GM23338 (cell line): ENCODE data around the gene SGSM1.

Experiments used
- EZH2 ChIP-seq: fragments of 200-600 bp; sonication (generic); IDR thresholded peaks from one replicate; pipeline ENCODE4 v1.8.0; 2017; ENCODE audit warnings: antibody characterized with exemption, mild to moderate bottlenecking, low read depth; ENCODE audit not compliant: unreplicated experiment
- EZH2phosphoT487 ChIP-seq: fragments of 200-600 bp; sonication (generic); IDR thresholded peaks from one replicate; pipeline ENCODE4 v1.8.1; 2018; ENCODE audit warnings: antibody characterized with exemption; ENCODE audit not compliant: unreplicated experiment
- NANOG ChIP-seq: IDR thresholded peaks from 2 replicates; pipeline ENCODE4 v1.6.1; 2016; ENCODE audit warnings: antibody characterized with exemption, borderline replicate concordance
- POLR2AphosphoS5 ChIP-seq: IDR thresholded peaks from 2 replicates; pipeline ENCODE4 v1.6.1; 2016; ENCODE audit warnings: antibody characterized with exemption, low read depth
- REST ChIP-seq: IDR thresholded peaks from one replicate; pipeline ENCODE4 v1.6.1; 2018; ENCODE audit warnings: antibody characterized with exemption; ENCODE audit not compliant: unreplicated experiment
- ZNF331 ChIP-seq: fragments of 250-450 bp; sonication (Bioruptor Pico); IDR thresholded peaks from 2 replicates; pipeline ENCODE4 v1.5.0; 2020; ENCODE audit warnings: low read depth, mild to moderate bottlenecking, moderate library complexity
- TF ChIP-seq, protein P1 (sequence below), 2 experiments: fragments of 200-600 bp in 1 of 2; sonication (generic) in 1 of 2; conservative IDR thresholded peaks; 2 replicates each; pipeline versions ENCODE4 v1.5.1 to v1.6.1; 2016 to 2017; ENCODE audit warnings: antibody characterized with exemption in 2 of 2, low read depth in 2 of 2, mild to moderate bottlenecking in 2 of 2, moderate library complexity in 1 of 2
- TF ChIP-seq, protein P2 (sequence below): IDR thresholded peaks from 2 replicates; pipeline ENCODE4 v1.6.1; 2016; ENCODE audit warnings: antibody characterized with exemption

GRCh38 chr22:24812950-24813775 lies 7.2 kb downstream of the SGSM1 start:
- no peak for TF ChIP-seq POLR2AphosphoS5
- TF ChIP-seq, protein P1, sequence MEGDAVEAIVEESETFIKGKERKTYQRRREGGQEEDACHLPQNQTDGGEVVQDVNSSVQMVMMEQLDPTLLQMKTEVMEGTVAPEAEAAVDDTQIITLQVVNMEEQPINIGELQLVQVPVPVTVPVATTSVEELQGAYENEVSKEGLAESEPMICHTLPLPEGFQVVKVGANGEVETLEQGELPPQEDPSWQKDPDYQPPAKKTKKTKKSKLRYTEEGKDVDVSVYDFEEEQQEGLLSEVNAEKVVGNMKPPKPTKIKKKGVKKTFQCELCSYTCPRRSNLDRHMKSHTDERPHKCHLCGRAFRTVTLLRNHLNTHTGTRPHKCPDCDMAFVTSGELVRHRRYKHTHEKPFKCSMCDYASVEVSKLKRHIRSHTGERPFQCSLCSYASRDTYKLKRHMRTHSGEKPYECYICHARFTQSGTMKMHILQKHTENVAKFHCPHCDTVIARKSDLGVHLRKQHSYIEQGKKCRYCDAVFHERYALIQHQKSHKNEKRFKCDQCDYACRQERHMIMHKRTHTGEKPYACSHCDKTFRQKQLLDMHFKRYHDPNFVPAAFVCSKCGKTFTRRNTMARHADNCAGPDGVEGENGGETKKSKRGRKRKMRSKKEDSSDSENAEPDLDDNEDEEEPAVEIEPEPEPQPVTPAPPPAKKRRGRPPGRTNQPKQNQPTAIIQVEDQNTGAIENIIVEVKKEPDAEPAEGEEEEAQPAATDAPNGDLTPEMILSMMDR (conservative IDR thresholded peaks at IDR 0.05; ENCODE audit: low read depth in 2 of 2), result no peak
- TF ChIP-seq EZH2, result no peak
- TF ChIP-seq, protein P2, sequence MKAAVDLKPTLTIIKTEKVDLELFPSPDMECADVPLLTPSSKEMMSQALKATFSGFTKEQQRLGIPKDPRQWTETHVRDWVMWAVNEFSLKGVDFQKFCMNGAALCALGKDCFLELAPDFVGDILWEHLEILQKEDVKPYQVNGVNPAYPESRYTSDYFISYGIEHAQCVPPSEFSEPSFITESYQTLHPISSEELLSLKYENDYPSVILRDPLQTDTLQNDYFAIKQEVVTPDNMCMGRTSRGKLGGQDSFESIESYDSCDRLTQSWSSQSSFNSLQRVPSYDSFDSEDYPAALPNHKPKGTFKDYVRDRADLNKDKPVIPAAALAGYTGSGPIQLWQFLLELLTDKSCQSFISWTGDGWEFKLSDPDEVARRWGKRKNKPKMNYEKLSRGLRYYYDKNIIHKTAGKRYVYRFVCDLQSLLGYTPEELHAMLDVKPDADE, result no peak
- no peak for TF ChIP-seq ZNF331 (CRISPR knock-in tag)
- no peak for TF ChIP-seq REST
- TF ChIP-seq EZH2phosphoT487, result no peak
- TF ChIP-seq NANOG, result no peak
